ENCODE results near the gene KLB.
"Not testable (repeated sequence)": the region's sequence is repeated elsewhere in the genome, so short reads cannot be mapped to it uniquely, and the experiment has no call there.

The KLB gene

DNA sequence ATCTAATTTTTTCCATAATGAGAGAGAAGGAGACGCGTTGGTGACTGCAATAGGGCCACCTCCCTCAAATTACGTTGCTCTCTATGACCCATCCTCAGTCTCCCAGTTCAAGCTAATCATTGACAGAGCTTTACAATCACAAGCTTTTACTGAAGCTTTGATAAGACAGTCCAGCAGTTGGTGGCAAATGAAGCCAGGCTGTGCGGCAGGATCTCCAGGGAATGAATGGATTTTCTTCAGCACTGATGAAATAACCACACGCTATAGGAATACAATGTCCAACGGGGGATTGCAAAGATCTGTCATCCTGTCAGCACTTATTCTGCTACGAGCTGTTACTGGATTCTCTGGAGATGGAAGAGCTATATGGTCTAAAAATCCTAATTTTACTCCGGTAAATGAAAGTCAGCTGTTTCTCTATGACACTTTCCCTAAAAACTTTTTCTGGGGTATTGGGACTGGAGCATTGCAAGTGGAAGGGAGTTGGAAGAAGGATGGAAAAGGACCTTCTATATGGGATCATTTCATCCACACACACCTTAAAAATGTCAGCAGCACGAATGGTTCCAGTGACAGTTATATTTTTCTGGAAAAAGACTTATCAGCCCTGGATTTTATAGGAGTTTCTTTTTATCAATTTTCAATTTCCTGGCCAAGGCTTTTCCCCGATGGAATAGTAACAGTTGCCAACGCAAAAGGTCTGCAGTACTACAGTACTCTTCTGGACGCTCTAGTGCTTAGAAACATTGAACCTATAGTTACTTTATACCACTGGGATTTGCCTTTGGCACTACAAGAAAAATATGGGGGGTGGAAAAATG is at the start of gene KLB:
TSS of gene KLB (plus strand) at position 168 of the 821 bp plus-strand sequence. CDS start at position 188, 20 bp downstream.
- DNase-seq (ENCODE audit: extremely low read depth in 1 of 2, low read depth in 1 of 2), result no peak

- DNase-seq (ENCODE audit: extremely low read depth in 1 of 2, low read depth in 1 of 2), result no peak
Observed at GRCh38 chr4:39357002-39357401, 49.7 kb upstream of the KLB start.

- not testable (repeated sequence) for DNase-seq (ENCODE audit: extremely low read depth in 1 of 2, low read depth in 1 of 2)
Observed at GRCh38 chr4:39360611-39361010, 46.1 kb upstream of the KLB start.

GRCh38 chr4:39362827-39363226 is 43.9 kb upstream of the KLB start:
- DNase-seq (ENCODE audit: extremely low read depth in 1 of 2, low read depth in 1 of 2), result no peak

- DNase-seq (ENCODE audit: extremely low read depth in 1 of 2, low read depth in 1 of 2), result no peak
Observed at GRCh38 chr4:39363773-39364393, 42.8 kb upstream of the KLB start.

GRCh38 chr4:39365360-39365759 is 41.4 kb upstream of the KLB start:
- DNase-seq (ENCODE audit: extremely low read depth in 1 of 2, low read depth in 1 of 2), result no peak

DNA sequence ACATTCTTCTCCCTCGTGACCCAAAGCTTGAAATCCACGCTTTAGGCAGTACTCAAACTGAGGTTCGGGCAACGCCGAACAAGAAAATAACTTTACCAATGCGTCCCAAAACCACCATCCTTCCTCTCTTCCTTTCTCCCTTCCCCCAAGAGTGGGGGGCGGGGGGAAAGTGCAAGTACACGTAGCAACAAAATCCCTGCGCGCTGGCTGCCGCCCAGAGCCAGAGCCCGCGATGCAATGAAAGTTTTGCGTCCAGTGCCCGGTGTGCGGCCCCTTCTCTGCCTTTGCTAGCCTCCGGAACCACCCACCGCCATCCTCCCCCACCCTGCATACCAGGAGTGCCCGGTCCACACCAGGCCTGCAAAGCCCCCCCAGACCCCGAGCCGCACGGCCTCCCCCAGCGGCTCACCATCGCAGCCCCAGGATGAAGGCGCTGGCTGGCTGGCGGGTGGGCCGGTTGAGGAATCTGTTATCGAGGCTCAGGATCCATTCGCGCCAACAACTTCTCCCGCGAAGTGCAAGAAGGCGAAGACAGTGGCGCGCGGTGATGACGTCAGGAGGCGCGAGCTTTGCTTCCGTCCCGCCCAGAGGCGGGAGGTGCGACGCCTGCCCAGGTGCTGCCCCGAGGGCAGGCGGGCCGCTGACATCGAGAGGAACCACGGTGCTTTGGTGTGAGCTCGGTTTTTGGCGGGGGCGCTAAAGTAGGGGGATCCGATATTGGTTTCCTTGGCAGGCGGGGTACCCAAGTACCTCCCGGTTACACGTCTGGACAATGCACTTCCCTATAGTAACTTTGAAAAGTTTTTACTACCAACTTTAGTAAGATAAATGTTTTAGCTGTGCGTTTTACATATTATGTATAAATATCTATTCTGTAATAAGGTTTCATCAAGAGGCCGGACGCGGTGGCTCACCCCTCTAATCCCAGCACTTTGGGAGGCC is 40.6 kb upstream of the KLB start, which contains the start of gene RFC1:
TSS of gene RFC1 (minus strand) at position 533 of the 942 bp plus-strand sequence. CDS start at position 412, 121 bp downstream.
- DNase-seq (ENCODE audit: extremely low read depth in 1 of 2, low read depth in 1 of 2), result peak; percentile 87 to 95

DNA sequence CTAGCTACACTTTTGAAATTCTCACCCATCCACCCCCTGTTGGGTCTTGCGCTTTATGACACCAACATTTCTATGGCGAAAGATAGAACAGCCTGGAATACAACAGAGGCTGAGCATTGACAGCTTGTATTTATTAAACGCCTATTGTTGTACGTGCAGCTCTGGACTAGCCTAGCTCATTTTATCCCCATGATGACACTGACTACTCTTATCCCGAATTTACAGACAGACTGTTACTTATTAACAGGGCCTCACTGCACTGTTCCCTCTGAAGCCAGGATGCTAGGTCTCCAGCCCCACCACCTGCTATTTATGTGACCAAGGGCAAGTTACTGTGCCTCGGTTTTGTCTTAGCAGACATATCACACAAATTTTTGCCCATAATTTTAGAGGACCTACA is 39.6 kb upstream of the KLB start:
- DNase-seq (ENCODE audit: extremely low read depth in 1 of 2, low read depth in 1 of 2), result no peak

- DNase-seq (ENCODE audit: extremely low read depth in 1 of 2, low read depth in 1 of 2), result no peak
Observed at GRCh38 chr4:39369301-39369700, 37.4 kb upstream of the KLB start.

GRCh38 chr4:39371209-39371608 is 35.5 kb upstream of the KLB start:
- not testable (repeated sequence) for DNase-seq (ENCODE audit: extremely low read depth in 1 of 2, low read depth in 1 of 2)

GRCh38 chr4:39375478-39375877 is 31.3 kb upstream of the KLB start:
- DNase-seq (ENCODE audit: extremely low read depth in 1 of 2, low read depth in 1 of 2), result no peak

- DNase-seq (ENCODE audit: extremely low read depth in 1 of 2, low read depth in 1 of 2), result no peak
Observed at GRCh38 chr4:39383690-39384089, 23.0 kb upstream of the KLB start.

DNA sequence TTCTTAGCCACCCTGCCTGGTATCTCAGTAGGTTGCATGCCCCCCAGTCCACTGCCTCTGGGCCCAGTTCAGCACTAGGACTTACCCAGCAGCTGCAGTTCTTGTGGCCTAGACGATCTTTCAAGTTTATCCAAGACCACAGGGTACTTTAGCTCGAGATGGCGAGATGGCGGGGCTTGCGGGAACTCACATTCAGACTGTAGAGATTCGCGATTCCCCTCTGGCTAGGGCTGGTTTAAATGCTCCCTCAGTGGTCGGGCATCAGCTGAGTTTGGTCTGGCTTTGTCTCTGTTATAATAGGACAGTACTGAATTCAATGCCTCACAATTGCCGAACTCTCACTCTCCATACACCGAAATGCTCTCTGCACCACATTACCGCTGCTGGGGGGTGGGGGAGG is 22.2 kb upstream of the KLB start:
- DNase-seq (ENCODE audit: extremely low read depth in 1 of 2, low read depth in 1 of 2), result no peak

DNA sequence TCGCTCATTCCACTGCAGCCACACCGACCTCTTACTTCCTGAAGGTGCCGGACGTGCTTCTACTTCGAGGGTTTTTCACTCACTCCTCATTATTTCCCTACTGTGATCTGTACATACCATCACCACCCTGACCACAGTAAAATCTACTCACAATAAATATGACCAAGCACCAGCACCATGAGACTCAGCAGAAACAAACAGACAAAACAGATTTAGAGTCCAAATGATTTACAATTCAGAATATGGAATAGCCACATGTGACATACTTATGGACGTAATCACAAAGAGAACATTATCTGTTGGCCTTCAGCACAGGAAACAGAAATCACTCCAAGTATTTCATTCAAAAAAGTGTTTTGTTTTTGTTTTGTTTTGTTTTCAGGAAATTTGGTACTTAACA is 16.1 kb upstream of the KLB start:
- DNase-seq (ENCODE audit: extremely low read depth in 1 of 2, low read depth in 1 of 2), result no peak

GRCh38 chr4:39394706-39395105 is 12.0 kb upstream of the KLB start:
- no peak for DNase-seq (ENCODE audit: extremely low read depth in 1 of 2, low read depth in 1 of 2)

GRCh38 chr4:39401640-39402039 is 5.1 kb upstream of the KLB start:
- not testable (repeated sequence) for DNase-seq (ENCODE audit: extremely low read depth in 1 of 2, low read depth in 1 of 2)

DNA sequence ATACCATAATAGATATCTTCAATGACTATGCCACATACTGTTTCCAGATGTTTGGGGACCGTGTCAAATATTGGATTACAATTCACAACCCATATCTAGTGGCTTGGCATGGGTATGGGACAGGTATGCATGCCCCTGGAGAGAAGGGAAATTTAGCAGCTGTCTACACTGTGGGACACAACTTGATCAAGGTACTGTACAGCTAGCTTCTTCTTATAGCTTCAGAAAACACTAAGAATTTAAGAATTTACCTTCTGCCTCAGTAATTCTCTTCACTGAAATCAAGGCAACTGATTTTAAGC is 805 bp downstream of the KLB start:
- DNase-seq (ENCODE audit: extremely low read depth in 1 of 2, low read depth in 1 of 2), result no peak

DNA sequence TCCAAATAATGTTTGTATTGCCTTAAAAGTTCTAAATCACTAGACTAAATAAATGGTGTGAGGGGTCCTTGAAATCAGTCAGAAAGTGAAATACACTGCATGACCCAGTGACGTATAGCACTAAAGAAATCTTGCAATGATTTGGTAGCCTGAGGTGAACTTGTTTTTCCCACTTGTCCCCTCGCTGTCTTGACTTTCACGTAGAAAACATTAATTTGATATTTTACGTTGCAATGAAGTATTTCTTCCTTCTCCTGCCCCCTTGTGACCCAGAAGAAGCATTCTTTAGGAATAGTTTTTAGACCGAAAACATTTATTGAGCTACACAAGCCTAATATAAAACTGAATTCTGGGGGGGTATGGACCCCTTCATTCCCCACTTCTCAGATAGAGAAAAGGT is 3.7 kb downstream of the KLB start:
- no peak for DNase-seq (ENCODE audit: extremely low read depth in 1 of 2, low read depth in 1 of 2)

- DNase-seq (ENCODE audit: extremely low read depth in 1 of 2, low read depth in 1 of 2), result not testable (repeated sequence)
Observed at GRCh38 chr4:39411561-39411960, 4.8 kb downstream of the KLB start.

DNA sequence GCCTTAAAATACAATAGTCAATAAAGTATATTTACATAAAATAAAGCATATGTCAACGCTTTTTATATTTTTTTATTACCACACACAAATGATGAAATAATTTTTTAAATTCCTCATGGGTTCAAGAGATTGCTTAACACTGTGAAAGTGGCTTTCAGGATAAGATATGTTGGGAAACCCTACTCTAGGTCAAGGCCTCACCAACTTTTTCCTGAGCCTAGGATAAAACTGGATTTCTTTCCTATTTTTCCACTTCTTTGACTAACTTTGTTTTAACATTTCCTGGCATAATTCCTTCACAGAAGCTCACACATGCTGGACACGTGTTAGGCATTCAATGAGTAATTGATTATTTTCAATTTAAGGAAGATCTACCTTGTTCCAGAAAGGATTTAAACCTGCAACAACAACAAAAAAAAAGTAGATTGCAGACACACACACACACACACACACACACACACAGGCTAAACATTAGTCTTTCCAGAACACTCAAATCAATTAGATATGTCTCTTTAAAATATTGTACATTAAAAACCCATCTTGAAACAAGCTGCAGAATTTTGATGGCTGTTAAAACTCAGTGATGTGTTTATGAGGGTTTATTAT is 9.1 kb downstream of the KLB start:
- DNase-seq (ENCODE audit: extremely low read depth in 1 of 2, low read depth in 1 of 2), result no peak

DNA sequence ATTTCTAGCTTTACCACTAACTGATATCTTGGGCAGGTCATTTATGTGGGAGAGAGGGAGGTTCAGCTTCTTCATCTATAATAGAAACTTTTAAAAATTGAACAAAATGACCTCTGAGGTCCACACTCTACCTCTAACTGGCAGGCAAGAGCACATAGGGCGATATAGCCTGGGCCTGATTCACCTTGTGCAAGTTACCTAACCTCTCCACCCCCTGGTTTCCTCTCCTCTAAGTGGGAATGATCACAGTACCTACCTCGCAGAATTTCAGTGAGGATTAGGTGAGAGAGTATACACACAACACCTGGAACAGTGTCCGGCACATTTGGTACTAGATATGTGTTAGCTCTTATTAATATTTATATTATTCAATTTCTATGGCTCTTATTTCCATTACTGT is 15.5 kb downstream of the KLB start:
- no peak for DNase-seq (ENCODE audit: extremely low read depth in 1 of 2, low read depth in 1 of 2)
